GM21367 (cell line): Measurements from ENCODE around the gene DOC2B.

Experiments used
- ATAC-seq: cut with Tn5 transposase; IDR thresholded peaks from one replicate; pipeline ENCODE4 v1.9.1; 2021; ENCODE audit not compliant: unreplicated experiment

Gene DOC2B

DNA sequence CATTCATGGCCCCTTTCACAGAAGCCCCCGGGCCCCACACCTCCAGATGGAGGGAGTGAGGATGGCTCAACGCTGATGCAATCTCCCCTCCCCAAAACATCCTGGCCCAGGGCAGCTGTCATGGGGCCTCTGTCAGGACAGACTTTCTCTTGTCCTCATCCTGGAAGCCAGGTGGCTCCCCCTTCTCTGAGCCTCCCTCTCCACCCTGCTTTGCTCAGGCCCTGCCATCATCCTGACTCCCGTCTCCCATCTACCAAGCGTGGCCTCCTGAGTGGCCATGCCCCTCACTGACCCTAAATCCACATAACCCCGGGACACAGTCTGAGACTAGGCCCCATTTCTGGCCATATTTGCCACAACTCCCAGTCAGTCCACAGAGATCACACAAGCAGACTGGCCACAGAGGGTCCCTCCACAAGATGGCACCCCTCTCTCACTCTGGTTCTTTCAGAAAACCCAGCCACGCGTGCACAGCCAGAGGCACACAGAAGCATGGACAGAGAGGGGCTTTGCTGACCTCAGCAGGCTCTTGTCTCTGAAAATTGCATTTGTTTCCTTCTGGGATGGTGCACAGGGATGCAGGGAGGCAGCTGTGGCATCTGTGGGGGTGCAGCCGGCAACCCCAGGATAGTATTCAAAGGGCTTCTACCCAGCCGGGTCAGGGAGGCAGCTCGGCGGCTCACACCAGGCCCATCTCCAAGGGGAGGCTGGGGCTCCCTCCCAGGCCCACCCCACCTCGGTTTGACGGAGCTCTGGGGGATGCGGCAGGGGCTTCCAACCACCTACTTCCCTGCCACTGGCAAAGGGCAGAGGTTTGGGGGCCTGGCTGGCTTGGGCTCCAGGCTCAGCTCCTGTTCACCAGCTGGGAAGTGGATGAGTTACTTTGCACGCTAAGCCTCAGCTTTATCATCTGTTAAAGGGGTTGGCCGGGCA lies 16.9 kb downstream of the DOC2B start:
- ATAC-seq = no peak

DNA sequence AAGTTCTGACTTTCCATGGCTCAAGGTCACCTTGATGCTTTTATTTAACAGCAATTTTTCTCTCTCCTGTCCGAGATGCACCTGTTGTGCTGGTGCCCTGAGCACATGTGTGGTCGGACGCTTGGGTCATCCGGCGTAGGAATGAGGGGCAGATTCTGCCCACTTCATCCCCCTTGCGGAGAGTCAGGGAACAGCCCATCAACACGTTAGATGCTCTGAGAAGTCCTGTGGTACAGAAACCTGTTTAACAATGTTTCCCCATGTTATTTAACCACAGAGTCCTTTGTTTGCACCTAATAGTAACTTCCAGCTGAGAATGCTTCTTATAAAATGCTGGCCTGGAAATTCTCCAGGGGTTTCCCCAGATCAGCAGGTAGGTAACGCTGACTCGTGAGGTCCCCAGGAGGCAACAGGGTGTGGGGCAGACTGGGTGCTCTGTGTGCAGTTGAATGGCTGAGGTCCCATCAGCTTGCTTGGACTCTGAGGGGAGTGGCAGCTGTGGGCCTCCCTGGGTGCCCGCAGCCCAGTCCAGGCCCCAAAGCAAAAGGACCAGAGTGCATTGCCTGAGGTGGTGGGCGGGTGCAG lies 17.8 kb downstream of the DOC2B start:
- no peak for ATAC-seq

DNA sequence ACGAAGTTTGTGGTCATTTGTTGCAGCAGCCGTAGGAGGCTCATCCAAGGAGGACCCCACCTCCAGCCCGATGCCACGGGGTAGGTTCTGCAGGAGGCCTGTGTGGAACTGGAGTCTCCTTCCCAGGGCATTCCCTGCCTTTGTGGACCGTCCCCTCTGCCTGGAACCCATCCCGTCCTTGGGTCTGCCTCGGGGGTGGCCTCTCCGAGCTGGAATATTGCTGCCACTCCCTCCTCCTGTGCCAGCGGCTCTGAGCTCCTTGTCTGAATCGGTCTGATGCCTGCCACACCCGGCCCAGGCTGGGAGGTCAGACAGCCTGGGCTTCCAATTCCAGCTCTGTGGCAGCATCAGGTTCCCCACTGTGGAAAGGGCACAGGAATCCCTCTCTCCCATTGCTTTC lies 18.8 kb downstream of the DOC2B start:
- ATAC-seq = no peak

GRCh38 chr17:161481-161880 lies 20.0 kb downstream of the DOC2B start:
- ATAC-seq = no peak

DNA sequence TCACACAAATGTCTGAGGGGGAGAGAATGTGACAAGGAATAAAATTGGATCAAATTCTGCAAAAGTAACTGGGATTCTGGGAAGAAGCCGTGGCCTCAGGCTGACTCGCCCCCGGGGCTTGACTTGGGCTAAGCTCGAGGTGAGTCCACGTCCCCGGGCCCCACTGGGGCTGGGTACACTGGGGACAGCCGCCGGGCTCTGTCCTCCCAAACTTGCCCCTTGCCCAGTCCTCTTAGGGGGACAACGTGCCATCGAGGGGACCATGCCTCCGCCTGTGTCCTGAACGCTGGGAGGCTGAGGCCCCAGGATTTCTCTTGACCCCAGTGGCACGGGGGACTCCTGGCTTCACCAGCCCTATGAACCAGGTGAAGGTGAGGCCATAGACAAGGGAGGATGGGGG lies 21.1 kb downstream of the DOC2B start:
- ATAC-seq = no peak

- no peak for ATAC-seq
Measured at GRCh38 chr17:159609-160008, 21.8 kb downstream of the DOC2B start.

DNA sequence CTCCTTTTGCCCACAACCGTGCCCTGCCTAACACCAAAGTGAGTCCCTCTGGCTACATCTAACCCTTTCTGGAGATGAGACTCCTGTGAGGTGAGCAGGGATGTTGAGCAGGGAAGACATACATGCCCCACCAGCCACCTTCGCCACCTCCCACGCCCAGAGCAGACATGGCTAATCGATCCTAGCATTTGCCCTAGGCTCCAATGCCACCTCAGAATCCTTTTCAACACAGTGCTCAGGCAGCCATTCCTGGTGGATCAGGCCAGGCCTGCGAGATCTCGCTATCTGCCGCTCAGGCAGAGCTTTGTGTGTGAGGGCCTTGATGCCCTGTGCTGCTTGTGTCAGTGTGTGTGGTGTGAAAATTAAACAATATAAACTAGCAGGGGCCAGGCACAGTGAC lies 23.1 kb downstream of the DOC2B start:
- no peak for ATAC-seq

- no peak for ATAC-seq
Measured at GRCh38 chr17:157901-158300, 23.5 kb downstream of the DOC2B start.

DNA sequence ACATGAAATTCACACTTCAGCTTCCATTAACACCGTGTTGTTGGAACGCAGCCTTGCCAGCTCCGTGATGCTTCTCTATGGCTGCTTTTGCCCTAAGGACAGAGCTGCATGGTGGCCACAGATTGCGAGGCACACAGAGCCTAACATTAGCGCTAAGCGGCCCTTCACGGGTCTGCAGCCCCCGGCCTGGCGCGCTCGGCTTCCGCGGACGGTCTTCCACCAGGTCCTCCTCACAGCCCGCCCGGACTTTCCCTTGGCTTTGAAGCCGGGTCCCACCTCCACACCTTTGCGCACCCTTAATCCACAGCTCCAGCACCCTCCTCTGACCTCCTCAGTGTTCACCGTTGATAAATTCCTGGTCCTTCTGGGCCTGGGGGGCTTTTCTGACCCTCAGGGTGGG lies 24.5 kb downstream of the DOC2B start:
- ATAC-seq = no peak

- no peak for ATAC-seq
Measured at GRCh38 chr17:156094-156621, 25.3 kb downstream of the DOC2B start.

- no peak for ATAC-seq
Measured at GRCh38 chr17:155576-155975, 25.9 kb downstream of the DOC2B start.

DNA sequence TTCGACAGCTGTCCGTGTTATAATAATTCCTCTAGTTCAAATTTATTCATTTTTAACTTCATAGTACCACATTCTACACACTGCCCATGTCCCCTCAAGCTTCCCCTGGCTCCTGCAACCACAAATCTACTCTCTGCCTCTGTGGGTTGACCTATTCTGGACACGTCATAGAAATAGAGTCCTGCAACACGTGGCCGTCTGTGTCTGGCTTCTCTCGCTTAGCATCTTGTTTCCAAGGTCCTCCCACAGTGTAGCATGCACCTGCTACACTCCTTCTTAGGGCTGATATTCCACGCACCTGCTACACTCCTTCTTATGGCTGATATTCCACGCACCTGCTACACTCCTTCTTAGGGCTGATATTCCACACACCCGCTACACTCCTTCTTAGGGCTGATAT lies 27.6 kb downstream of the DOC2B start:
- ATAC-seq = no peak

- no peak for ATAC-seq
Measured at GRCh38 chr17:152860-153420, 28.5 kb downstream of the DOC2B start.

- ATAC-seq = no peak
Measured at GRCh38 chr17:151886-152859, 29.3 kb downstream of the DOC2B start.

DNA sequence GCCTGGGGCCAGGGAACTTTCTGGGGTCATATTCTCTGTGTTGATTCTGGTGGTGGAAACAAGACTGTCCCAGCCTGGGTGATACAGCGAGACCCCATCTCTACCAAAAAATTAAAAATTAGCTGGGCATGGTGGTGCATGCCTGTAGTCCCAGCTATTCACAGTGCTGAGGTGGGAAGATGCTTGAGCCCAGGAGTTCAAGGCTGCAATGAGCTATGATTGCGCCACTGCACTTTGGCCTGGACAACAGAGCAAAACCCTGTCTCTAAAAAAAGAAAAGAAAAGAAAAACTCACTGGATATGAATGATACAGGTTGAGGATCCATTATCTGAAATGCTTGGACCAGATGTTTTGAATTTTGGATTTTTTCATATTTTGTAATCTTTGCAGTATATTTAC lies 30.4 kb downstream of the DOC2B start:
- ATAC-seq = no peak

DNA sequence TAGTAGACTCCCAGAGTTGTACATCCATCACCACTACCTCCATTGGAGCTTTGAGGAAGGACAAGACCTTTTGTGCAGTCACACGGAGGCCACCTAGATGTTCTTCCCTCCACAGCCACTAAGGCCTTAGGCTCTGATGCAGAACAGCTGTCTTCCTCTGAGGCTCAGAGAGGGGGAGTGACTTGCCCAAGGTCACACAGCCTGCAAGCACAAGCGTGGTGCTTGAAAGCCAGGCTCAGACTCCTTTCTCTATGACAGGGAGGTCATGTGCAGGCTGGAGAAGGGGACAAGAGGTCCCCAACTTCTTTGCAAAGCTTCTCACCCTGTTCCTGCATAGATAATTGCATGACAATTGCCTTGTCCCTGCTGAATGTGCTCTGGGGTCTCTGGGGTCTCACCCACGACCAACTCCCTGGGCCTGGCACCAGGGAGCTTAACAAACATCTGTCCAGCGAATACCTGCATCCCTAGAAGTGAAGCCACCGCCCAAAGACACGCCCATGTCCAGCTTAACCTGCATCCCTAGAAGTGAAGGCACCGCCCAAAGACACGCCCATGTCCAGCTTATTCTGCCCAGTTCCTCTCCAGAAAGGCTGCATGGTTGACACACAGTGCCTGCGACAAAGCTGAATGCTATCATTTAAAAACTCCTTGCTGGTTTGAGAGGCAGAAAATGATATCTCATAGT lies 31.4 kb downstream of the DOC2B start:
- no peak for ATAC-seq

GRCh38 chr17:149231-149630 lies 32.2 kb downstream of the DOC2B start:
- no peak for ATAC-seq

DNA sequence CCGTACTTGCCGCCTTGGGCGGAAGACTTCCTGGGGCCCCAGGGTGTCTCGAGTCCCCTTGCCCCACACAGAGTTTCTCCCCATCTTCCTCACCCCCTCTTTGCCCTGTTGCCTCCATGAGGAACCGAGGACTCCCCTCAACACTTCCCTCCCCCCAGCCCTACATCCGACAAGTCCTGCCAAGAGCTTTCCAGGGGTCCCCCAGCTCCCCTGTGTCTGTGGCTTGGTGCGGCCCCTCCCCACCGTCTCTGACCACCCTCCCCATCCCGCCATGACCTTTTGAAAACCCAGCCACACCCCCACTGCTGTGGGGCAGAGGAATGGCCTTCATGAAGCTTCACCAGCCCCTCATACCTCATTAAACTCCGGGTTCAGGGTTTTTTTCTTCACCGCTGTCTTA lies 32.7 kb downstream of the DOC2B start:
- no peak for ATAC-seq

GRCh38 chr17:147796-148740 lies 33.4 kb downstream of the DOC2B start:
- ATAC-seq = no peak
